BLaER1 treated with 17β-estradiol and CSF1 and Interleukin-3, amounts not matched to agents 10 nM and 100 nM (cell line): Measurements from ENCODE around the gene EPHB4.

Experiments
- H3K27ac ChIP-seq, 11 experiments: shearing (Covaris generic); formaldehyde crosslinking; 2 replicates each; pipeline ENCODE4 v1.8.1; 2022
- H3K27me3 ChIP-seq, 11 experiments: shearing (Covaris generic); formaldehyde crosslinking; 2 replicates each; pipeline ENCODE4 v1.8.1; 2022
- H3K36me3 ChIP-seq, 11 experiments: shearing (Covaris generic); formaldehyde crosslinking; 2 replicates each; pipeline ENCODE4 v1.8.1; 2022
- H3K4me1 ChIP-seq, 10 experiments: shearing (Covaris generic); formaldehyde crosslinking; 2 replicates each; pipeline ENCODE4 v1.8.1; 2022
- H3K4me2 ChIP-seq, 11 experiments: shearing (Covaris generic); formaldehyde crosslinking; 2 replicates each; pipeline ENCODE4 v1.8.1; 2022
- H3K4me3 ChIP-seq, 10 experiments: shearing (Covaris generic); formaldehyde crosslinking; 2 replicates each; pipeline ENCODE4 v1.8.1; 2022
- H3K9ac ChIP-seq, 11 experiments: shearing (Covaris generic); formaldehyde crosslinking; 2 replicates each; pipeline ENCODE4 v1.8.1; 2022
- H3K9me3 ChIP-seq, 11 experiments: shearing (Covaris generic); formaldehyde crosslinking; replicated peaks in 1 of 11; 2 replicates each; pipeline ENCODE4 v1.8.1; 2022
- H4K20me1 ChIP-seq, 11 experiments: shearing (Covaris generic); formaldehyde crosslinking; 2 replicates each; pipeline ENCODE4 v1.8.1; 2022
- Cebpa-rat ChIP-seq, 11 experiments: shearing (Covaris generic); IDR thresholded peaks; 2 replicates each; pipeline ENCODE4 v1.8.1; 2022

Gene EPHB4

DNA sequence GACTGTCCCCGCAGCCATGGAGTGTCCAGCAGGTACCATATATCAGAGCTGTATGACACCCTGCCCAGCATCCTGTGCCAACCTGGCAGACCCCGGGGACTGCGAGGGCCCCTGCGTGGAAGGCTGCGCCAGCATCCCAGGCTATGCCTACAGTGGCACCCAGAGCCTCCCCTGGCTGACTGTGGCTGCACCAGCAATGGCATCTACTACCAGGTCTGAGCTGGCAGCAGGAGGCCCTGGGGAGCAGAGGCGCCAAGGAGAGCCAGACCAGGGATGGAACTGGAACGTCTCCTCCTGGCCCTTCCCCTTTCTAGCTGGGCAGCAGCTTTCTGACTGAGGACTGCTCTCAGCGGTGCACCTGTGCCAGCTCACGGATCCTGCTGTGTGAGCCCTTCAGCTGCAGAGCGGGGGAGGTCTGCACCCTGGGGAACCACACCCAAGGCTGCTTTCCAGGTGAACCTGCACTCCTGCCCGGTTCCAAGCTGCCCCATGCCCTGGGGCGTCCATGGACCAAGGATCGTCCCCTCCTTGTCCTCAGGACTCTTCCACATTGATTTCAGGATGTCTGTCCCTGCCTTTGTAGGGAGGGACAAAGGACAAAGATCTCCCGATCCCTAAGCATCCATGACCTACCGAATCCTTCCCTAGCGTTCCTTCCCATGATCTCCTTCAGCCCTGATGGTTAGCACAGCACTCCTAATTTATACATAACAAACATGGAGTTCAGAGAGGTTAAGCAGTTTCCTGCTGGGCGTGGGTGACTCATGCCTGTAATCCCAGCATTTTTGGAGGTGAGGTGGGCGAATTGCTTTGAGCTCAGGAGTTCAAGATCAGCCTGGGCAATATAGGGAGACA, 33.3 kb downstream of the EPHB4 start:
- H3K9me3 ChIP-seq: 0 out of 22 replicates have a peak, but pooled peaks cover 0 to 4% (median 0%) of the 10 kb centered on the region in 11 experiments
- peak overlapping the region in 4 of 11 experiments; percentile 23 to 46 (median 40); a peak in 8 of 22 replicates for H3K9ac ChIP-seq
- H3K27ac ChIP-seq: peak overlapping the region in 6 of 11 experiments; percentile 22 to 71 (median 51); a peak in 7 of 22 replicates
- no peak for TF ChIP-seq Cebpa-rat (IDR thresholded peaks at IDR 0.05)
- H3K36me3 ChIP-seq: no peaks in the 10 kb centered on the region
- H4K20me1 ChIP-seq: no peaks in the 10 kb centered on the region
- peak overlapping the region; percentile 10 to 73 (median 60) for H3K4me2 ChIP-seq
- H3K27me3 ChIP-seq: no peaks in the 10 kb centered on the region
- peaks cover 28 to 89% (median 70%) of the 10 kb centered on the region in 10 experiments for H3K4me1 ChIP-seq
- H3K4me3 ChIP-seq: no peak overlapping the region

DNA sequence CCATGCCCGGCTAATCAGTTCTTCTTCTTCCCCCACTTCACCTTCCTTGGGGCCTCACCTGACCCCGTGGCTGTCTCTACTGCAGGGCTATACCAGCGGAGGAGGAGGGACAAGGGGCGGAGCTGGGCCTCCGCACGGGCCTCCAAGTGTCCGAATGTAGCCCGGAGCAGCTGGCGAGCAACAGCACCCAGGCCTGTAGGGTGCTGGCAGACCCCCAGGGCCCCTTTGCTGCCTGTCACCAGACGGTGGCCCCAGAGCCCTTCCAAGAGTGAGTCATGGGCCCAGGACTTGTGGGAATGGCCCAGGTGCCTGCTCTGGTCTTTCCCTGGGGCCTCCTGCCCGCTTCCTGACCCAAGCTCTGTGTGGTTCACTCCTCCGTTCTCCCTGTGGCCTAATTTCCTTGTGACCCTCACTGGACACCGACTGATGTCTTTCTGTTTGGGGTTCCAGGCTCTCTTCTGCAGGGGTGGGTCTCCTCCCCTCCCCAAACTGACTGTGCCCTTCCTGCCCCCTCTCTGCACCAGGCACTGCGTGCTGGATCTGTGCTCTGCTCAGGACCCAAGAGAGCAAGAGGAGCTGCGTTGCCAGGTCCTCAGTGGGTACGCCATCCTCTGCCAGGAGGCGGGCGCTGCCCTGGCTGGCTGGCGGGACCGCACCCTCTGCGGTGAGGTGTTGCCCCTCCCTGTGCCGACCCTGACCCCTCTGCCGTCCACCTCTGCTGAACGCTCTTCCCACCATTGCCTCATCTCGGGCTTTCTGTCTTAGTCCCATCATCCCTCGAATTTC, 35.2 kb downstream of the EPHB4 start:
- no peak overlapping the region for H3K4me3 ChIP-seq
- peak overlapping the region; percentile 0 to 72 (median 61); a peak in 19 of 22 replicates for H3K4me2 ChIP-seq
- TF ChIP-seq Cebpa-rat (IDR thresholded peaks at IDR 0.05): no peak
- no peaks in the 10 kb centered on the region for H3K9me3 ChIP-seq
- no peaks in the 10 kb centered on the region for H3K36me3 ChIP-seq
- no peaks in the 10 kb centered on the region for H4K20me1 ChIP-seq
- no peaks in the 10 kb centered on the region for H3K27me3 ChIP-seq
- H3K27ac ChIP-seq: peak overlapping the region in 5 of 11 experiments; percentile 18 to 59 (median 35); a peak in 8 of 22 replicates
- peak overlapping the region in 6 of 11 experiments; percentile 4 to 44 (median 34); a peak in 7 of 22 replicates for H3K9ac ChIP-seq
- H3K4me1 ChIP-seq: peaks cover 25 to 70% (median 51%) of the 10 kb centered on the region in 10 experiments

DNA sequence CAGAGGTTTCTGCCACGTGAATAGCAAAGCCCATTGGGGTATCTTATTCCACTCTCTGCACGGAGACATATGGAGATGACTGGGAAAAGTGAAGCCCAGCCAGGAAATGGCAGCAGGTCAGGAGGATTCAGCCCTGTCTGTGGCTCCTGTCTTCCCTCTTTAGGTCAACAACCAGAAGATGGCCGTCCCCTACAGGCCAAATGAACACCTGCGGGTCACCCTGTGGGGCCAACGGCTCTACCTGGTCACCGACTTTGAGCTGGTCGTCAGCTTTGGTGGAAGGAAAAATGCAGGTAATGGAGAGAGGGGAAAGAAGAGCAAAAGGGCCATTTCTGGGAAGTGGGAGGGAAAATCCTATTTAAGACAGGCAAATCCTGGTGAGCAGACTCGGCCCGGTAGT, 38.3 kb downstream of the EPHB4 start:
- Histone ChIP-seq H4K20me1 (no peaks in the 10 kb centered on the region), H3K9ac (no peak overlapping the region), H3K4me2 (no peak overlapping the region), H3K36me3 (no peaks in the 10 kb centered on the region), H3K4me3 (no peak overlapping the region), H3K27me3 (no peaks in the 10 kb centered on the region), H3K4me1 (peaks cover 22 to 64% (median 45%) of the 10 kb centered on the region in 10 experiments), H3K27ac (no peak overlapping the region), H3K9me3 (peaks cover 0 to 8% (median 4%) of the 10 kb centered on the region in 11 experiments; a peak in 7 of 22 replicates)
- TF ChIP-seq Cebpa-rat (IDR thresholded peaks at IDR 0.05): no peak

DNA sequence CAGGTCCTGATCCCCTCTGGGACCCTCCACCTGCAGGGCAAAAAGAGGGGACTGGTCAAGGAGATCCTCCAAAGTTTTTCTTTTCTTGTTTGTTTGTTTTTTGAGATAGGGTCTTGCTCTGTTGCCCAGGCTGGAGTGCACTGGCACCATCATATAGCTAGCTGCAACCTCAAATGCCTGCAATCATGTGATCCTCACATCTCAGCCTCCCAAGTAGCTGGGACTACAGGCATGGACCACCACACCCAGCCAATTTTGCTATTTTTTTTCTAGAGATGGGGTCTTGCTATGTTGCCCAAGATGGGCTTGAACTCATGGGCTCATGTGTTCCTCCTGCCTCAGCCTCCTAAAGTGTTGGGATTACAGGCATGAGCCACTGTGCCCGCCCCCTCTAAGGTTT, 41.0 kb downstream of the EPHB4 start:
- no peak for TF ChIP-seq Cebpa-rat (IDR thresholded peaks at IDR 0.05)
- Histone ChIP-seq H3K27me3 (no peaks in the 10 kb centered on the region), H3K9ac (peak overlapping the region in 10 of 11 experiments; percentile 43 to 75 (median 60); a peak in 17 of 22 replicates), H3K4me2 (peak overlapping the region; percentile 53 to 87 (median 74)), H3K4me3 (peak overlapping the region in 7 of 10 experiments; percentile 18 to 62 (median 33); a peak in 11 of 20 replicates), H3K27ac (peak overlapping the region in 9 of 11 experiments; percentile 53 to 84 (median 76); a peak in 18 of 22 replicates), H4K20me1 (no peaks in the 10 kb centered on the region), H3K4me1 (peaks cover 9 to 38% (median 18%) of the 10 kb centered on the region in 10 experiments), H3K9me3 (peaks cover 0 to 12% (median 4%) of the 10 kb centered on the region in 11 experiments; a peak in 7 of 22 replicates), H3K36me3 (no peaks in the 10 kb centered on the region)

DNA sequence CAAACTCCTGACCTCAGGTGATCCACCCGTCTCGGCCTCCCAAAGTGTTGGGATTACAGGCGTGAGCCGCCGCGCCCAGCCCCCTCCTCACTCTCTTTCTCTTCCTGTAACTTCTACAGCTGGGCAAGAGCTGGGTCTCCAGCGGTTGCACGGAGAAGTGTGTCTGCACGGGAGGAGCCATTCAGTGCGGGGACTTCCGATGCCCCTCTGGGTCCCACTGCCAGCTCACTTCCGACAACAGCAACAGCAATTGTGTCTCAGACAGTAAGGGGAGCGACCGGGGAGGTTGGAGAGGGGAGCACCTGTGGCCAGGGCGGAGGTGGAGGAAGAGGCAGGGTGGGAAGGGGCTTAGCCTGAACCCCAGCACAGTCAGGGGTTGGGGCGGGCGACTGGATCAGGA, 41.4 kb downstream of the EPHB4 start:
- peak overlapping the region; percentile 53 to 87 (median 74) for H3K4me2 ChIP-seq
- peak overlapping the region in 9 of 11 experiments; percentile 53 to 84 (median 76); a peak in 19 of 22 replicates for H3K27ac ChIP-seq
- no peak for TF ChIP-seq Cebpa-rat (IDR thresholded peaks at IDR 0.05)
- peaks cover 0 to 12% (median 4%) of the 10 kb centered on the region in 11 experiments; a peak in 7 of 22 replicates for H3K9me3 ChIP-seq
- H3K27me3 ChIP-seq: no peaks in the 10 kb centered on the region
- H3K9ac ChIP-seq: peak overlapping the region; percentile 17 to 75 (median 58); a peak in 20 of 22 replicates
- H3K36me3 ChIP-seq: no peaks in the 10 kb centered on the region
- H3K4me1 ChIP-seq: peaks cover 9 to 35% (median 16%) of the 10 kb centered on the region in 10 experiments
- H4K20me1 ChIP-seq: no peaks in the 10 kb centered on the region
- H3K4me3 ChIP-seq: peak overlapping the region in 7 of 10 experiments; percentile 18 to 62 (median 33); a peak in 11 of 20 replicates

DNA sequence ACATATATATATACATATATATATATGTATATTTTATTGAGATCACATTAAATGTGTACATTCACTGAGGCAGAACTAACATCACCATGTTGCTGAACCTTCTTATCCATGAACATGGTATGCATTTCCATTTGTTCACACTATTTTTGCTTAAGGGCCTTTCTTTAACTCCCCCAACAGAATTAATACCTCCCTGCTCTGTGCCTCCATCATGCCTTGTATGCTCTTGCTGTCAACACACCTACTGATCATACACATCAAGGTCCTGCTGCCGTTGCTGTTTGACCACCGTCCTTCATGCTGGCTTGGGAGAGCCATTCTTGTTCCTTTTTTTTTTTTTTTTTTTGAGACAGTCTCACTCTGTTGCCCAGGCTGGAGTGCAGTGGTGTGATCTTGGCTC, 43.5 kb downstream of the EPHB4 start:
- Histone ChIP-seq H3K27me3 (no peaks in the 10 kb centered on the region), H3K9ac (no peak overlapping the region), H4K20me1 (no peaks in the 10 kb centered on the region), H3K4me1 (peaks cover 8 to 28% (median 15%) of the 10 kb centered on the region in 10 experiments), H3K27ac (no peak overlapping the region), H3K4me2 (no peak overlapping the region), H3K4me3 (no peak overlapping the region), H3K36me3 (no peaks in the 10 kb centered on the region), H3K9me3 (peaks cover 0 to 12% (median 4%) of the 10 kb centered on the region in 11 experiments; a peak in 7 of 22 replicates)
- TF ChIP-seq Cebpa-rat (IDR thresholded peaks at IDR 0.05): no peak

DNA sequence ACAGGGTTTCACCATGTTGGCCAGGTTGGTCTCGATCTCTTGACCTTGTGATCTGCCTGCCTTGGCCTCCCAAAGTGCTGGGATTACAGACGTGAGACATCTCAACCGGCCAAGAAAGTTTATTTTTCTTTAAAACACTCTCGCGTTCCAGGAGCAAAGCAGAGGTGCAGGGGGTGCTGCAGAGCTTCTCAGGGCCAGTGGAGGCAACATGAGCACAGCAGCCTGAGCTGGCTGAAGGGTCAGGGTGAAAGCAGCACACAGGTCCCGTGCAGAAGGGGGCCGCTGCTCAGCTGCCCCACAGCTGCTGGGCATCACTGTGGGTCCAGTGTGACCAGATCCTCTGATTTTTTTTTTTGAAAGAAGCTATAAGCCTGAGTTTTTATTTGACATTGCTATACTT, 46.1 kb downstream of the EPHB4 start:
- Histone ChIP-seq H3K36me3 (no peaks in the 10 kb centered on the region), H3K4me3 (no peak overlapping the region), H3K27ac (no peak overlapping the region), H3K9me3 (peaks cover 0 to 12% (median 4%) of the 10 kb centered on the region in 11 experiments; a peak in 7 of 22 replicates), H3K27me3 (no peaks in the 10 kb centered on the region), H3K4me2 (no peak overlapping the region), H3K9ac (no peak overlapping the region), H4K20me1 (no peaks in the 10 kb centered on the region), H3K4me1 (peaks cover 6 to 11% (median 11%) of the 10 kb centered on the region in 10 experiments)
- no peak for TF ChIP-seq Cebpa-rat (IDR thresholded peaks at IDR 0.05)

DNA sequence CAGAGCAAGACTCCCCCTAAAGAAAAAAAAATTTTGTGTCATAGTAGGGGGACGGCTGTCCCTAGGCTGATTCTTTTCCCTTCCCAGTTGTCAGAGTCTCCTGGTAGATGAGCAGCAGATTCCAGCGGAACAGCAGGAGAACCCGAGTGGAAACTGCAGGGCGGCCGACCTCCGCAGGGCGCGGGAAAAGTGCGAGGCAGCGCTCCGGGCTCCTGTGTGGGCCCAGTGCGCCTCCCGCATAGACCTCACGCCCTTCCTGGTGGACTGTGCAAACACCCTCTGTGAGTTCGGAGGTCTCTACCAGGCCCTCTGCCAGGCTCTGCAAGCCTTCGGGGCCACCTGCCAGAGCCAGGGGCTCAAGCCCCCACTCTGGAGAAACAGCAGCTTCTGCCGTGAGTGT, 48.0 kb downstream of the EPHB4 start:
- no peaks in the 10 kb centered on the region for H3K36me3 ChIP-seq
- no peak for TF ChIP-seq Cebpa-rat (IDR thresholded peaks at IDR 0.05)
- H3K27me3 ChIP-seq: no peaks in the 10 kb centered on the region
- H3K9ac ChIP-seq: no peak overlapping the region
- H3K9me3 ChIP-seq: peaks cover 0 to 7% (median 0%) of the 10 kb centered on the region in 11 experiments; a peak in 6 of 22 replicates
- H3K4me3 ChIP-seq: no peak overlapping the region
- H3K27ac ChIP-seq: no peak overlapping the region
- H4K20me1 ChIP-seq: no peaks in the 10 kb centered on the region
- no peak overlapping the region for H3K4me2 ChIP-seq
- H3K4me1 ChIP-seq: no peaks in the 10 kb centered on the region; a peak in 1 of 20 replicates
